ENCODE measurements around the gene KDM4B.

Gene KDM4B

GRCh38 chr19:5178841-5179240 is 209.9 kb downstream of the KDM4B start:
- no peak for DNase-seq (ENCODE audit: extremely low spot score)
- ChIA-PET POLR2A (no interaction called here), CTCF (interaction anchor here (1.0 to 1.4 kb wide), 3 partner anchors 17 to 193 kb away, joined by 3 to 4 read pairs (median 3); no protein-coding TSS in a partner anchor)
- no peak for TF ChIP-seq CTCF (IDR thresholded peaks at IDR 0.05; ENCODE audit: control extremely low read depth, extremely low read depth, low read depth, missing control alignments)

- ChIA-PET POLR2A (no interaction called here), CTCF (interaction anchor here (1.0 to 1.4 kb wide), 4 partner anchors 10 to 192 kb away, joined by 3 to 4 read pairs (median 3); no protein-coding TSS in a partner anchor)
- TF ChIP-seq CTCF (IDR thresholded peaks at IDR 0.05; ENCODE audit: control extremely low read depth, extremely low read depth, low read depth, missing control alignments): no peak
- DNase-seq (ENCODE audit: extremely low spot score): no peak
These were observed 210.3 kb downstream of the KDM4B start for GRCh38 chr19:5179256-5179655.

- ChIA-PET POLR2A (no interaction called here), CTCF (no interaction called here)
- no peak for DNase-seq (ENCODE audit: extremely low spot score)
- no peak for TF ChIP-seq CTCF (IDR thresholded peaks at IDR 0.05; ENCODE audit: control extremely low read depth, extremely low read depth, low read depth, missing control alignments)
These were observed 212.4 kb downstream of the KDM4B start for GRCh38 chr19:5181329-5181728.

GRCh38 chr19:5182751-5183150 is 213.8 kb downstream of the KDM4B start:
- DNase-seq (ENCODE audit: extremely low spot score): no peak
- TF ChIP-seq CTCF (IDR thresholded peaks at IDR 0.05; ENCODE audit: control extremely low read depth, extremely low read depth, low read depth, missing control alignments): no peak
- ChIA-PET POLR2A (no interaction called here), CTCF (no interaction called here)

GRCh38 chr19:5183616-5184015 is 214.7 kb downstream of the KDM4B start:
- CTCF ChIA-PET: no interaction called here
- POLR2A ChIA-PET: no interaction called here
- DNase-seq (ENCODE audit: extremely low spot score): no peak
- no peak for TF ChIP-seq CTCF (IDR thresholded peaks at IDR 0.05; ENCODE audit: control extremely low read depth, extremely low read depth, low read depth, missing control alignments)

- no peak for TF ChIP-seq CTCF (IDR thresholded peaks at IDR 0.05; ENCODE audit: control extremely low read depth, extremely low read depth, low read depth, missing control alignments)
- POLR2A ChIA-PET: no interaction called here
- DNase-seq (ENCODE audit: extremely low spot score): no peak
- CTCF ChIA-PET: no interaction called here
These were observed 216.0 kb downstream of the KDM4B start for GRCh38 chr19:5184930-5185329.
